GM11168 (cell line): Measurements from ENCODE around the gene MUC13.

Source experiments
- in situ Hi-C: fragments of 300-500 bp; cut with MboI; formaldehyde crosslinking; loops from one replicate; pipeline ENCODE4 v1.12.0; 2022; ENCODE audit warnings: low sequenced_read_pairs; ENCODE audit not compliant: unreplicated experiment

Gene MUC13

DNA sequence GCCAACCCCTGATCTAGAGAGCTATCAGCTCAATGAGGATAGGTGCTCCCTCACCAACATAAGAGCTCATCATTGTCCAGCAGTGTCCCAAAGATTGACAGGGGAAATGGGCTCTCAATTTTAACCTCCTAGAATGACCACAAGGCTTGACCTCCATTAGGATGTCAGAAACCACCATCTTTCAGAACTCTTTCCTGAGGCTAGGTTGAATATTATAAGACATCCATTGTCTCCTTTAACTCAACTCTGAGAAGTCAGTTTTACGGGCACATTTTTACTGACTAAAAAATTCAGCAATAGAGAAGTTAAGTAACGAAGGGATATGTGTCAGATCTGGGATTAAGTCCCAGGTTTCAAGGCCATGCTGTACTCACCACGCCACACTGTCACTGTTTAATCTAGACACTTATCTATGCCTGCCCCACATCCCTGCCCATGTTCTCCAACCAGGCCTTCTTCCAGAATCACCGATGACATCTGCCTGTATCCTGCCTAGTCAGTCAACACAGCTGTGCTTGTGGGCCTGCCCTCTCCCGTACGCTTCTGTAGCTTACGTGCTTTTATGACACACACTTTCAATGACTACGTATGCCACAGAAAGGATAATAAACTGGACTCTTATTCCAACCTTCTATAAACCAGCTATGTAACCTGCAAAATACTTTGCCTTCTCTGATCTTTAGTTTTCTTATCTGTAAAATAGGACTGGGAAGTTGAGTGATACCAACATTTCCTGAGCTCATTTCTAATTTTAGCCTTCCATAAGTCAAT, 17.1 kb upstream of the MUC13 start:
- in situ Hi-C loops, result no loop called here

DNA sequence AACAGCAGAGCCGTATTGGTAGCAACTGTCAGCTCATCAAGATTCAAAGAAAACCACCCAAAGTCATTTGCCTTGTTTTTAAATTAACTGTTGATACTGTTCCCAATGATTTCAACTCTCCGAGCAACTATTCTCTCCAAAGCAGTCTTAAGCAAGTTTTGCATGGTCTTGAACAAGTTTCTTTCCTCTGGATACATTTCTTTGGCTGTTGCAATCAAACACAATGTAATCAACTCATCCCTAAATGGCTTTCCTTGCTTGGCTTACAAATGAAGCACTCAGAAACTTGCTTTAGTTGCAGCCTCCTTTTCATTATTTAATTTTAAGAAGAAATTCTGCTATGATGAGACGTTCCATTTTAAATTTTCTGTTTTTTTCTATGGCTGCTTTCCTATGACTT, 15.5 kb upstream of the MUC13 start:
- in situ Hi-C loops, result no loop called here

DNA sequence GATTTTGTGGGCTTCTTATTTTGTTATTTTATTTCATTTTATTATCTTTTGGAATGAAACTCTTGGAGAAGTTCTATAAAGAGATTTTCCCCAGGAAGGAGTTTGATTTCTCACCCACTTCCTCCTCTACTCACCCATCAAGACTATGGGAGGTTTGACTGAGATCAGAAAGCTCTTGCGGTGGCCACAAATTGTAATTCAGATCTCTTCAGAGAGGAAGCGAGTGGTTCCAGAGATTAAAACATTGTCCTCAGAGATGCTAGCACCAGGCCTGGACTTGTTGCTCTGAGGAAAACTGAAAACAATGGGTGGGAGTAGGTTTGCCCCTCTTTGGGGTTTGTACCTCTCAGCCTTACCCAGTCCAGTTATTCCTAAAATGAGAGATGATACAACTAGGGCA, 8.1 kb upstream of the MUC13 start:
- in situ Hi-C loops, result no loop called here

DNA sequence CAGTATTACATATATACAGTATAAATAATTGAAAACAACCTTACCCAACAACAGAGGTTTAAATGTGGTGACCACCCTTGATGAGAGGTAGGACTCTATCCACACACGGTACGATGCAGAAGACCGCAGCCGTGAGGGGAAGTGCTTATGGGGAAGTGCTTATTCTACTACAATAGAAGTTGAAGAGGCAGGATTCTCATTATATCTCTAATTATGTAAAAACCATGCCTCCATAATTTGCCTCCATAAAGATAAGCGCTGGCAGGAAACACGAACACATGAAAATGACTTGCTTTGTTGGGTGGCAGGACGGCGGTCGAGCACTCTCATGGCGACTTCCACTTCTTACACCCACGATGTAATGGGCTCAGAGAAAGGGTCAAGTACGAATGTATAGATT, 7.2 kb upstream of the MUC13 start:
- in situ Hi-C loops, result no loop called here

DNA sequence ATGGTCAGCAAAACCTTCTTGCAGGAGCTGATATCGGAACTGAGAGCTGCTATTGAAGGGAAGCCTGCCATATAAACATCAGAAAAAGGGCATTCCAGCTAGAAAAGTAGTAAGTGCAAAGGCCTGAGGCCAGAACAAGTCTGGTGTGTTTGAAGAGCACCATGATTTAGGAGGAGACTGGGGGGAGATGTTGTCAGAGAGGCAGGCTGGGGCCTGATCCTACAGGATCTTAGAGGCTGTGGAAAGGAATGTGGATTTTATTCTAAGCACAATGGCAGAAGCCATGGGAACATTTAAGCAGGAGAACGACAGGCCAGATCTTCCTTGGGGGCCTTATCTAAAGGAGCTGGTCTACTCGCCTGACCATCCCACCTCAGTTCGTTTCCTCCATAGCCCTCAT, 5.1 kb upstream of the MUC13 start:
- in situ Hi-C loops, result no loop called here

DNA sequence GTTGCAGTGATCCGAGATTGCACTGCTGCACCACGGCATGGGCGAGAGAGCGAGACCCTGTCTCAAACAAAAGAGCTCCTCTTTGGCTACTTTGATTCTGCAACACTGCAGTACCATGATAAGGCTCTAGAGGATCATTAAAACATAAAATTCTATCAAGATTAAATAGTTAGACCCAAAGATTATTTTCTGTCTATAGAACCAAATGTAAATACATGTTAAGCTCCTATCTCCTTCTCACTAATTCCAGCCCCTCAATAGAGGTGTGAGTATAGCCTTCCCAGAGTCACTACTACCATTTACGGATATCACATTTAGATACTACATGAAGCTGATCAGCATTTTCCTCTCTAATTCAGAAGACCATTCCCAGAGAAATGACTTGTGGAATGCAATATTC, 4.3 kb upstream of the MUC13 start:
- in situ Hi-C loops, result no loop called here

- in situ Hi-C loops, result no loop called here
Observed at GRCh38 chr3:124937049-124937448, 2.5 kb upstream of the MUC13 start.

DNA sequence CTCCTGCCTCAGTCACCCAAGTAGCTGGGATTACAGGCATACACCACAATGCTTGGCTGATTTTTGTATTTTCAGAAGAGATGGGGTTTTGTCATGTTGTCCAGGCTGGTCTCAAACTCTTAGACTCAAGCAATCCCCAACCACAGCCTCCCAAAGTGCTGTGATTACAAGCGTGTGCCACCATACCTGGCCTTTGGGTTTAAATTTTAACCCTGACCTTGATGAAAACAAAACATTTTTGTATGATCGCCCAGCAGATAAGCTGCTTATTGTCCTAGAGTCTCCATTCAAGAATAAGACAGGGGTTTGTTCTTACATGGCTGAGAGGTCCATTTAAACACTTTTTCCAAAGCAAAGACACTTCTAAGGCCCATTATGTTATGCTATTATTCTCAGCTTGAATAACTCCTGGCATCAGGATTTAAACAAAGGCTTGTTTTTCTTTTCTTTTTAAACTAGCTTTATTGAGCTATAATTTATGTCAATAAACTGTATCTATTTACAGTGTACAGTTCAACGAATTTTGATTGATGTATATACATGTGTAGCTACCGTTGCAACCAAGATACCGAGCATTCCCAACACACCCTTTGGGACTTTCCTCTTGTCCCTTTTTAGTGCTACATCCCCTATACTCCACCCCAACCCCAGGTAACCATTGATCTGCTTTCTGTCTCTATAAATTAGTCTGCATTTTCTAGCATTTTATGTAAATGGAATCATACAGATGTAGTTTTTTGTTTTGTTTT, 1.4 kb upstream of the MUC13 start:
- in situ Hi-C loops, result no loop called here

DNA sequence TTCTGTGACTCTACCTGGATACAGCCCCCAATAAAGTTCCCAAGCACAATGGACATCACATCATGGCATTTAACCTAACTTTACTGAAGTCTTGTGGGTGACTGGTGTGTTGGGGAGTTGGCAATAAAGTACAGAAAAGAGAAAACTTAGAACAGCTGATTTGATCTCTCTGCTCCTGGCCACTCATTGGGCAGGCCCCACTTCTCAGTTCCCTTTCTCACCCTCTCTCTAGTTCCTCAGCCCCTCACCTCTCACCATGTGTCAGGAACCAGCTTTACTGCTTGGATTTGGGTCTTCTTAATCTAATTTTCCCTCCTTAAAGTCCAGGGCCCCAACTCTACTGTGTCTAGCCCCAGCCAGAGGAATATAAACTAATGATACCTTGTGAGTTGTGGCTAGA, 713 bp upstream of the MUC13 start:
- in situ Hi-C loops, result no loop called here

DNA sequence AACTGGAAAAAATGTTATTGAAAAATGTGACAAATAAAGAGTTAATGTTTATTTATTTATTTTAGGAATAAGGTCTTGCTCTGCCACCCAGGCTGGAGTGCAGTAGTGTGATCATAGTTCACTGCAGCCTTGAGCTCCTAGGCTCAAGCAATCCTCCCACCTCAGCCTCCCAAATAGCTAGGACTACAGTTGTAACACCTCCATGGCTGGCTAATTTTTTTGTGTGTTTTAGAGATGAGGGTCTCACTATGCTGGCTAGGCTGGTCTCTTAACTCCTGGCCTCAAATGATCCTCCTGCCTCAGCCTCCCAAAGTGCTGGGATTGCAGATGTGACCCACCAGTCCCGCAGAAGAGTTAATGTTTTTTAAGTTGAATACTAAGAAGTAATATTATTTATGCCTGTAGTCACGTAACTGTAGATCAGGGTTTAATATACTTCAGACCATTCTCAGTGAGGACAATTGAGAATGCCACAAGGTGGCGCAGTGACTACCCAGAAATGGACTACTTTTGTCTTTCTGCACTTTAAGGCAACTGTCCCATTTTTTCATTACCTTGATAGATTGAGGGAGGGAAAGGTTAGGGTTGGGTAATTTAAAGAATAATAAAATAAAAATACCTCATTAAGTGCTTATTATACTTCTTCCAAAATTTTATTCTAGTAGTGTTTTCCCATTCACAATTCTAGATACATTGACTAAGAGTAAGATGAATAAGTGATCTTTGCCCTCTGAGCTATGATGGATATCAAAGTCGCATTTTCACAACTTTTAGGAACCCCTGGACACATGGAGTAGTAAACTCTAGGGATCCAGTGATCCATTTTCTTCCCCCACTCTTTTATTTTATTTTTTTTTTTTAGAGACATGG, 6.0 kb downstream of the MUC13 start:
- in situ Hi-C loops, result no loop called here

DNA sequence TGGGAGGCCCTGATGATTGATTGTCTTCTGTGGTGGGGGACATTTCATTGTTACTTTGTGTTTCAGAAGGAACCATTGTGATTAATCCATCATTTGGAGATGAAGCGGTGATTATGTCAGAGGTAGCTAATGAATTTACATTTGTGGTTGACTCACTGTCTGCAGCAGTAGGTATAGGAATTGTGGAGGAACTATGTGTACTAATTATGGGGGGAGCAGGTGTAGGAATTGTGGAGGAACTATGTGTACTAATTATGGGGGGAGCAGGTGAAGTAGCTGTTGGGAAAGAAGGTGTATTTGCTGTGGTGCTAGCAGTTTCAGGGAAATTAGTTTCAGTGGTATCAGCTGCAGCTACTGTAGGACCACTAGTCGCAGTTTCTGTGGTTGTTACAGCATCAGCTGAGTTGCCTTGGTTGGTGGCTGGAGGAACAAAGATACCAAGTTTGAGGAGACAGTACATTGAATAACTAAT, 6.9 kb downstream of the MUC13 start:
- in situ Hi-C loops, result no loop called here

GRCh38 chr3:124926426-124927101, 8.0 kb downstream of the MUC13 start:
- in situ Hi-C loops, result no loop called here

- in situ Hi-C loops, result no loop called here
Observed at GRCh38 chr3:124924741-124925140, 9.8 kb downstream of the MUC13 start.

GRCh38 chr3:124923833-124924232, 10.7 kb downstream of the MUC13 start:
- in situ Hi-C loops, result no loop called here

- in situ Hi-C loops, result no loop called here
Observed at GRCh38 chr3:124920718-124921117, 13.8 kb downstream of the MUC13 start.

- in situ Hi-C loops, result no loop called here
Observed at GRCh38 chr3:124919756-124920155, 14.8 kb downstream of the MUC13 start.

- in situ Hi-C loops, result no loop called here
Observed at GRCh38 chr3:124918524-124918923, 16.0 kb downstream of the MUC13 start.

DNA sequence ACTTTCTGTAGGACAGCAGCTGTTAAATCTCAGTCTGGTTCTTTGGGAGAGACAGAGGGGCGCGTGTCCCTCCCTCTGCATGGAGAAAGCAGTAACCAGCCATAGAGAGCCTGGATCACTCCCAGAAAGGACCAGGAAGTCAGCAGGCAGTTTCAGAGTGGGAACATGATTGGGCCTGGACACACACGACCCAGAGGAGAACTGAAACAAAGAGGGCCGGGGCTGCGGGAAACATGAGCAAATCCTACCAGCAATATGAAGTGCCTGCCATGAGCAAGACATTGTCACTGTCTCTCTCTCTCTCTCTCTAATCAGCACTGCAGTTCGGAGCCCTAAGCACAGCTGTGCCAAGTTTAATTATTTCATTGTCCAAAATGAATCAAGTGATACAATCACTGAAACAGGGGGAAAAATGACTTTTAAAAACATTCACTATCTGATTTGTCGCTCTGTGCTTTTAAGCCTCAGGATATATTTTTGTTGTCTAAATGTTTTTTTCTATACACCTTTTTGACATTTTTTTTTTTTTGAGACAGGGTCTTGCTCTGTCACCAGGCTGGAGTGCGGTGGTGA, 17.6 kb downstream of the MUC13 start:
- in situ Hi-C loops, result no loop called here

GRCh38 chr3:124915254-124915653, 19.3 kb downstream of the MUC13 start:
- in situ Hi-C loops, result no loop called here

DNA sequence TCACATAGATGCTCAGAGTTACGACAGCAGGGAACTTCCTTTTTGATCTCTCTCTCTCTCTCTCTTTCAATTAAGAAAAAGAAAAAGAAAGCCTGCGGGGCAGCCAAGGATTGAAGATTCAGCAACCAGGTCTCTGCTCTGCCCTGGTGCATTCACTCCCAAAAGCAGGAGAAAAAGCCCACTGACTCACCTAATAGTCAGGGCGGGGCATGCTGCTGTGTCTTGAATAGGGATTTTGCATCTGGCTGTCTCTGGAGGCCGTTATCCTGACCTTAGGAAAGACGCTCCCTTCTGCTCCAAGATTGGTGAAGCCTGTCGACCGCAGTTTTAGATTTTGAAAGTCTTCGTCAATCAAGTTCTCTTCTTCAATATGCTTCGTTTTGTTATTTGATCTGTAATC, 26.6 kb downstream of the MUC13 start:
- in situ Hi-C loops, result no loop called here
